ENCODE data around the gene ALDH3B1.

The ALDH3B1 gene

GRCh38 chr11:68038718-68039525 is 28.8 kb downstream of the ALDH3B1 start, which contains the start of gene TCIRG1:
TSS of gene TCIRG1 (plus strand) at chr11:68039025. CDS start at chr11:68041272, 2,247 bp downstream.
- H3K4me3 ChIP-seq (ENCODE audit: insufficient read depth, low read length, poor library complexity, severe bottlenecking), result peak within 1 kb of the TSS; percentile 81
- peak within 1 kb of the TSS; percentile 99 for H3K4me2 ChIP-seq (ENCODE audit: low read depth, low read length, poor library complexity, severe bottlenecking)
- no peaks in the 10 kb centered on the region for H4K20me1 ChIP-seq (ENCODE audit: low read depth, low read length)
- no peaks in the 10 kb centered on the region for H3K9me3 ChIP-seq (ENCODE audit: insufficient read depth, low read length)
- H2AFZ ChIP-seq (ENCODE audit: low read depth, low read length, severe bottlenecking), result peak within 1 kb of the TSS; percentile 78
- H3K27ac ChIP-seq (ENCODE audit: low read depth, low read length), result peak within 1 kb of the TSS; percentile 74
- H3K36me3 ChIP-seq (ENCODE audit: low read length), result no peaks in the 10 kb centered on the region
- no peaks in the 10 kb centered on the region for H3K27me3 ChIP-seq (ENCODE audit: low read length)
- peak within 1 kb of the TSS; percentile 77 for H3K9ac ChIP-seq (ENCODE audit: low read length)
- no peaks in the 10 kb centered on the region; the same call in 1 of the 2 replicates for H3F3A ChIP-seq (ENCODE audit: insufficient read depth)
- TF ChIP-seq CTCF (IDR thresholded peaks at IDR 0.05; ENCODE audit: insufficient read depth, low read length, poor library complexity, severe bottlenecking), result no peak
- TF ChIP-seq EZH2phosphoT487 (conservative IDR thresholded peaks at IDR 0.05; ENCODE audit: low read length), result no peak
- H3K79me2 ChIP-seq (ENCODE audit: insufficient read depth, low read length), result peaks cover 24% of the 10 kb centered on the region
- no peaks in the 10 kb centered on the region for H3K9me2 ChIP-seq (replicated peaks; ENCODE audit: insufficient read depth, low read length)

- Histone ChIP-seq H4K20me1 (ENCODE audit: low read depth, low read length) (no peaks in the 10 kb centered on the region), H3K27ac (ENCODE audit: low read depth, low read length) (peak overlapping the region; percentile 74), H3K4me2 (ENCODE audit: low read depth, low read length, poor library complexity, severe bottlenecking) (peak overlapping the region; percentile 99), H3K9me3 (ENCODE audit: insufficient read depth, low read length) (no peaks in the 10 kb centered on the region), H3K9me2 (replicated peaks; ENCODE audit: insufficient read depth, low read length) (no peaks in the 10 kb centered on the region), H3F3A (ENCODE audit: insufficient read depth) (no peaks in the 10 kb centered on the region; the same call in 1 of the 2 replicates), H3K27me3 (ENCODE audit: low read length) (no peaks in the 10 kb centered on the region), H3K36me3 (ENCODE audit: low read length) (no peaks in the 10 kb centered on the region), H3K4me3 (ENCODE audit: insufficient read depth, low read length, poor library complexity, severe bottlenecking) (peak overlapping the region; percentile 81), H2AFZ (ENCODE audit: low read depth, low read length, severe bottlenecking) (peak overlapping the region; percentile 4), H3K79me2 (ENCODE audit: insufficient read depth, low read length) (peaks cover 24% of the 10 kb centered on the region), H3K9ac (ENCODE audit: low read length) (peak overlapping the region; percentile 77)
- no peak for TF ChIP-seq EZH2phosphoT487 (conservative IDR thresholded peaks at IDR 0.05; ENCODE audit: low read length)
- no peak for TF ChIP-seq CTCF (IDR thresholded peaks at IDR 0.05; ENCODE audit: insufficient read depth, low read length, poor library complexity, severe bottlenecking)
Observed at GRCh38 chr11:68039526-68040086, 29.5 kb downstream of the ALDH3B1 start.

GRCh38 chr11:68040101-68040956 is 30.2 kb downstream of the ALDH3B1 start:
- Histone ChIP-seq H3K9me2 (replicated peaks; ENCODE audit: insufficient read depth, low read length) (no peaks in the 10 kb centered on the region), H3K79me2 (ENCODE audit: insufficient read depth, low read length) (peaks cover 24% of the 10 kb centered on the region), H3K27me3 (ENCODE audit: low read length) (no peaks in the 10 kb centered on the region), H3K27ac (ENCODE audit: low read depth, low read length) (peak overlapping the region; percentile 74), H2AFZ (ENCODE audit: low read depth, low read length, severe bottlenecking) (peak overlapping the region; percentile 4), H3K4me2 (ENCODE audit: low read depth, low read length, poor library complexity, severe bottlenecking) (peak overlapping the region; percentile 99), H3K4me3 (ENCODE audit: insufficient read depth, low read length, poor library complexity, severe bottlenecking) (peak overlapping the region; percentile 81), H3F3A (ENCODE audit: insufficient read depth) (no peaks in the 10 kb centered on the region; the same call in 1 of the 2 replicates), H3K9me3 (ENCODE audit: insufficient read depth, low read length) (no peaks in the 10 kb centered on the region), H4K20me1 (ENCODE audit: low read depth, low read length) (no peaks in the 10 kb centered on the region), H3K36me3 (ENCODE audit: low read length) (no peaks in the 10 kb centered on the region), H3K9ac (ENCODE audit: low read length) (peak overlapping the region; percentile 77)
- no peak for TF ChIP-seq CTCF (IDR thresholded peaks at IDR 0.05; ENCODE audit: insufficient read depth, low read length, poor library complexity, severe bottlenecking)
- no peak for TF ChIP-seq EZH2phosphoT487 (conservative IDR thresholded peaks at IDR 0.05; ENCODE audit: low read length)

Measured in SU-DHL-6 (cell line).